HTERT RPE-1 (cell line): ENCODE data around the gene SETBP1.
"Not testable (repeated sequence)": the region's sequence is repeated elsewhere in the genome, so short reads cannot be mapped to it uniquely, and the experiment has no call there.

Experiments used
- in situ Hi-C: fragments of 300-500 bp; cut with MboI; formaldehyde crosslinking; loops from 4 replicates; pipeline ENCODE4 v1.14.3; 2020; ENCODE audit warnings: low sequenced_read_pairs

Gene SETBP1

GRCh38 chr18:44702594-44702993, 21.9 kb downstream of the SETBP1 start:
- in situ Hi-C loops, result no loop called here

- in situ Hi-C loops, result no loop called here
Measured at GRCh38 chr18:44704135-44704789, 23.6 kb downstream of the SETBP1 start.

DNA sequence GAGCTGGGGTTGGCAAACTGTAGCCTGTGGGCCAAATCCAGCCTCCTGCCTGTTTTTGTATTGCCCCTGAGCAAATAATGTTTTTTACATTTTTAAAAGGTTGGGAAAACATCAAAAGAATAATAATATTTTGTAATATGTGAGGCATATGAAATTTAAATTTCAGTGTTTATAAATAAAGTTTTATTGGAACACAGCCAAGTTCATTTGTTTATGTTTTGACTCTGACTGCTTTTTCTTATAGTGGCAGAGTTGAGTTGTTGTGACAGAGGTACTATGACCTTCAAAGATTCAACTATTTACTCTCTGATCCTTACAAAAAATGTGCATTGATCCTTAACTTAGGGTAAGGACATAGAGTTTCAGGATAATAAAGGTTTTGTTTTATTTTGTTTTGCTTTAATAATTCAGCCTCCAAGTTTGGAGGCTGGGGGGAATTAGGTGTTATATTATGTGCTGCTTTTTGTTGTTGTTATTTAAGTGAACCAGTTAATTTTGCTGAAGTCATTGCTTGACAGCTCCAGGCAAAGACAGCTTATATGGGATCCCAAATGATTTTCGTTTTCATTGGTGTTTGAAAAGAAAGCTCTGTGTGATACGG, 24.5 kb downstream of the SETBP1 start:
- in situ Hi-C loops, result no loop called here

GRCh38 chr18:44708451-44709083, 27.9 kb downstream of the SETBP1 start:
- in situ Hi-C loops, result no loop called here

DNA sequence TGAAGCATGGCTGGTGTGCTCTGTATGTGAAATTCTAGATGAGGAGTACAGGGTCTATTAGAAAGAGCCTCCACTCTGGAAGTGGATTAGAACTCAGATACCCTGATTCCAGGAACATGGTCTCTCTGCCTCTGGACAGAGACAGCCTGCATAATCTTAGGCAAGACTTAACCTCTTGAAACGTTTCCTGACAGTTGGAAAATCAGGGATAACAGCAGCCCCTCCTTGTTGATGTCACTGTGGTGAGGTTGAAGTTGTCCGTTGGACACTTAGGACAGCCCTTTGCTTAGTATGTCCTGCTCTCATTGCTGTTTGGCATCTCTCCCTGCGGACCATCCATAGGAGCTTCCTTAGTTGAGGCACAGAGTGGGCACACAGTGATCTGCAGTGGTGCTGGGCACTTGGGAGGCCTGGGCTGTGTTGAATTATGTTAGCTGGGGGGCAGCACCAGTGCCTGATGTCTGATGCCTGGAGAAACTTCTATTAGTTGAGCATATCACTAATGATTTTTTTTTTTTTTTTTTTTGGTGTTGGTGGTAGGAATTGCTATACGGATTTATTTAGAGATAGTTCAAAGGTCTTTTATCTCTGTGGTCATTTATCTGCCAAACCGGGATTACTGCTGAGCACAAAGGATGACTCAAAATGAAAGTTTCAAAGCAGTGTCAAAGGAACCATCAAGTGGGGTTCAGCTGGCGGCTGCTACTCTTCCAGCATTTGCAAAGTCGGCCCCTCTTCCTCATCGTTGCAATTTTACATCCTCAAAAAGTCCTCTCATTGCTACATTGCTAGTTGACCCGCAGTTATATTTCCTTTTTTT, 28.8 kb downstream of the SETBP1 start:
- in situ Hi-C loops, result no loop called here

DNA sequence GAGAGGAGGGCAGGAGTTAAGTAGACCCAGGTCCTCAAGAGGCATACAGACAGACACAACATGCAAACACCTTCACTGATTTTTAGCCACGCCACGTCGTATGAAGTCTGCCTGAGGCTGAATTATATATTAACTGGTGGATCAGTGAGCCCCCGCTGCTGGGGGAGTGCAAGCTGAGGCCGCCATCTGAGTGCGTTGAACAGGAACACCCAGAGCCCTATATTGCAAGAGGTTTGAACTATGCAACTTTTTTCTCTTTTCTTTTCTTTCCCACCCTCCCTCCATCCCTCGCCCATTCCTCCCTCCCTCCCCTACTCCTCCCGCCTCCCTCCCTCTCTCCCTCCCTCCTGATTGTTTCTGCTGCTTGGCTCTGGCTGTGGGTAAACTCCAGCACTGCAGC, 30.2 kb downstream of the SETBP1 start:
- in situ Hi-C loops, result no loop called here

GRCh38 chr18:44712025-44712424, 31.3 kb downstream of the SETBP1 start:
- in situ Hi-C loops, result no loop called here

- in situ Hi-C loops, result no loop called here
Measured at GRCh38 chr18:44713435-44713834, 32.7 kb downstream of the SETBP1 start.

- in situ Hi-C loops, result no loop called here
Measured at GRCh38 chr18:44714376-44714775, 33.7 kb downstream of the SETBP1 start.

- in situ Hi-C loops, result no loop called here
Measured at GRCh38 chr18:44715245-44715644, 34.6 kb downstream of the SETBP1 start.

DNA sequence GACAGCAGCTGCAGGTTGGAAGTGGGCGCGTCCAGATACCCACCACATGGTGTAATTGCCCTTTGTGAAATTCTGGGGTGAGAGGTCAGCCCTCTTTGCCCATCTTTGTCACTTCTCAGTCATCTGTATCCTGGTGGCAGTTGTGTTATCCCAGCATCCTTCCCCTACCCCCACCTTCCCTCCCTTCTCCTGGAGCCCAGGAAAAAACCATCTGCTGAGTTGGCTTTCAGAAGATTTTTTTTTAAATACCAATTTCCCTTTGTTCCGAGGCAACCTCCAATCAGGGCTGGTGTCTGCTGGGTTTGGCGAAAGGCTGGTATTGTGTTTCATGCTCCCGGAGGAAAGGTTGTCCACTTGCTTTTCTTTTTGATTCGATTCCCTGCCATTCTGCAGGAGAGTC, 35.2 kb downstream of the SETBP1 start:
- in situ Hi-C loops, result no loop called here

- in situ Hi-C loops, result no loop called here
Measured at GRCh38 chr18:44716697-44717163, 36.0 kb downstream of the SETBP1 start.

GRCh38 chr18:44719519-44720060, 38.9 kb downstream of the SETBP1 start:
- in situ Hi-C loops, result no loop called here

GRCh38 chr18:44721748-44722147, 41.1 kb downstream of the SETBP1 start:
- in situ Hi-C loops, result not testable (repeated sequence)

DNA sequence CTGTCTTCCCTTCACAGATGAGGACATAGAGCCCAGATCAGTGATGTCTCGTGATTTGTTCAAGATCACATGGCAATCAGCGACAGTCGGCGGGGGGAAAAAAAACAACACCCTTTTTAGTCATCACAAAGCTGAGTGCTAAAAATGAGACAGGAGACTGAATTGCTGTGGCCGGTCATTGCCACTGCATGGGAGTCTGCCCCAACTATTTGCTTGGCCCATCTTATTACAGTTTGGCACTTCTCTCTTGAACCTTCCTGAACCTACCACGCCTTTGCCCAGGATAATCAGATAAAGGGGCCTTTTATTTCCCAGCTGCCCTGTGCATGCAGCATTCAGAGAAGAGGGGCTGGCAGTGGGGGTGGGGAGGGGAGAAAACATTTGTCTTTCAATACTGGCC, 42.7 kb downstream of the SETBP1 start:
- in situ Hi-C loops, result no loop called here

DNA sequence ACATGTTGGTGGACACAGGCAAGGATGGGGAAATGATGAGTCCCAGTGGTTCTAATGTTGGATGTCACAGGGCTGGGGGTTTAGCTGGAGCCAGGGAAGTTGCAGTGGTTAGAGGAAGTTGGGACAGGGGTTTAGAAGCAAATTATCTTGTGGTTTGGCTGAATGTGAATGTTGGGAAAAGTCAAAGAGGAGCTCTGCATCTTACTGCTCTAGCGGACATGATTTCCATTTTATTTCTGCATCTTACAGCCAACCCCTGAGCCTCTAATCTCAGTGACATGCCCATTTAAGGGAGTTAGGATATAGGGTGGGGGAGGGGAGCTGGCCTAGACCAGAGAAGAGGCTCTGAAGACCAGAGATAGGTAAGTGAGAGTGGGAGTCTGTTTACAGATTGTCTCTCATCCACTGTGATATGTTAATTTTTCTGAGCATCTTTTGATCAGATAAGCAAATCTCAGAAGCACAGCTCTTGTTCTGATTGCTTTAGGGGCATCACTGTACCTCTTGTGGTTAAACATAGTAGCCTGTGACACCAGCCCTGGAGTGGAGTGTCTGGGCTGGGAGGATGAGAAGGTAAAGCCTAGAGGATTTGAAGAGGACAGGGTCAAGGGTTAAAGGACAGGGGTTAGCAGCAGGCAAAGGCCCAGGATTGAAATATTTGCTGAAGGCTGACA, 43.6 kb downstream of the SETBP1 start:
- in situ Hi-C loops, result no loop called here

DNA sequence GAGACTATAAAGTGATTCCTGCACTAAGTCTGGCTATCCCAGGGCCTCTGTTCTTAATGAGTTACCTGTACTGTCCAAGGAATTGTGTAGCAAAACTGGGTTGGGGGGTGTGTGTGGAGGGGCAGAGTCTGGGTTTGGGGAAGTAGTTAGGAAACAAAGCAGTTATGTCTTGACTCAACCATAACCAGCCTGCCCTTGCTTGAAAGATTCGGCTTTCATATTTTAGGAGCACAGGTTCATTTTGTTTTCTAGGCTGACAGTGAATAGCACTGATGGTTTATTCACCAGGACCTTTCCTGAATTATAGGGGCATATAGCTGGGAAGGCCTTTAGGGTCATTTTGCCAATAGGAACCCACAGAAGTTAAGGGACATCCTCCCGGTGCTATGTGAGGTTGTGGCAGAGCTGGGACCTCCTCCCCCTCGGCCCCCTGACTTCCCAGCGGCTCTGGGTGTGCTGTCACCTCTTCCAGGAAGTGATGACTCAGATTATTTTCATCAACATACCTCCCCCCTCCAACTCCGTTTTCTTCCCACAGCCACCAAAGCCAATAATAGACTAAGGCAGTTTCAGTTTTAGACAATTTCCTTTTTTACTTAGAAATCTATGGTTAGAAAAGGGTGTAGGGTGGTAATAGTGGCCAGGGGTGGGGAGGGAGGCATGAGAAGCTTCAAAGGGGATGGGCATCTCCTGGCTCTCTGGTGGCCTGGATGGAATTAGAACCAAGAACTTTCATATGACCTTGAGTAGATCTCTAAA, 44.8 kb downstream of the SETBP1 start:
- in situ Hi-C loops, result no loop called here

- in situ Hi-C loops, result no loop called here
Measured at GRCh38 chr18:44726059-44726421, 45.4 kb downstream of the SETBP1 start.

DNA sequence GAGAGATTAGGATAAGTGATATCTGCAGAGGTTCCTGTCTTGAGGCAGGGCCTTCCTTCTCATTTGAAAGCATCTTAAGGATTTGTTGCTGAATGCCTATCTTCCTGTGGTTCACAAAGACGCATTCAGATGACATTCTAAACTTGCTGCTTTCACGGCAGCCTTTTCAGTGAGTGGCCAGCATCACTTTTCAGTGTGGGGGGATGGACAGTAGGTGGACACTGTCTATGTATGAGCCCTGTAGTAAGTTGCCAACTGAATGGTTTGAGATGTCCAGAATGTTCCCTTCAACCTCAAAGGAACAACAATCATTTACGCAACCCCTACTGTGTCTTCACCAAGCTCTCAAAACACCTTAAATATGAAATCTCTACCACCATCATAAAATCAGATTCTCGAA, 46.6 kb downstream of the SETBP1 start:
- in situ Hi-C loops, result no loop called here

DNA sequence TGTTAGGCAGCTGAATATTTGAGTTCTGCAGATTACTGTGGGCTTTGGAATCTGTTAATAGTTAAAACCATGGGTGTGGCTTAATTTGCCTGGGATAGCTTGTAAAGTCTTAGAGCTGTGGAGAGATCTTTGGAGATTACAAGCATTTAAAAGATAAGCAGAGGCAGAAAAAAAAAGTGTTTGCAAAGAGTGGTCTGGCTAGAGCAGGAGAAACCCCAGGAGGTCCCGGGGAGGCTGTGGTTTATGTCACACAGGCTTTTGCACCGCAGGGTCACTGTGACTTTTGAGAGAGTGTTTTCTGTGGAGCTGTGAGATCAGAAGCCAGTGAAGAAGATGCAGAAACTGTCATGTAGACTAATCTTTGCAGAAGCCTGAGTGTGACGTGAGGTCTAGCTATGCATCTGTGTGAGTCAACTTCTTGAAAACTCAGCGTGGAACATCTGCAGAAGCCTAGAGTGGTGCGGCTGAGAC, 49.0 kb downstream of the SETBP1 start:
- in situ Hi-C loops, result no loop called here
